ENCODE data around the gene FAM219A. TPM values are rescaled to one million over a fixed set of nuclear protein-coding genes. Genes with fewer than 3 reads are reported as not detected.

Gene FAM219A
- total RNA-seq, 6 experiments from 2014 or later = 21.6 to 23.6 (median 22.6) TPM

- DNase-seq = no peak
- H3K9me3 Mint-ChIP-seq = no peaks in the 10 kb centered on the region
- no peaks in the 10 kb centered on the region; the same call in 1 of the 2 replicates for H3K27me3 Mint-ChIP-seq (ENCODE audit: insufficient read depth)
- no peak for TF ChIP-seq CTCF (IDR thresholded peaks at IDR 0.05)
- H3K4me1 Mint-ChIP-seq (ENCODE audit: low read depth) = peaks cover 18% of the 10 kb centered on the region
- no peak overlapping the region for H3K4me3 Mint-ChIP-seq
- peaks cover 7% of the 10 kb centered on the region for H3K36me3 Mint-ChIP-seq (ENCODE audit: low read depth)
- no peak overlapping the region for H3K27ac Mint-ChIP-seq
These were observed 57.4 kb downstream of the FAM219A start for GRCh38 chr9:34400686-34401602.

GRCh38 chr9:34400275-34400674 lies 58.1 kb downstream of the FAM219A start:
- Mint-ChIP-seq H3K36me3 (ENCODE audit: low read depth) (peaks cover 7% of the 10 kb centered on the region), H3K4me1 (ENCODE audit: low read depth) (peaks cover 11% of the 10 kb centered on the region), H3K9me3 (no peaks in the 10 kb centered on the region), H3K27ac (no peak overlapping the region), H3K4me3 (no peak overlapping the region), H3K27me3 (ENCODE audit: insufficient read depth) (no peaks in the 10 kb centered on the region; the same call in 1 of the 2 replicates)
- no peak for TF ChIP-seq CTCF (IDR thresholded peaks at IDR 0.05)
- no peak for DNase-seq

GRCh38 chr9:34399729-34400128 lies 58.6 kb downstream of the FAM219A start:
- DNase-seq = no peak
- Mint-ChIP-seq H3K4me3 (no peak overlapping the region), H3K27ac (no peak overlapping the region), H3K9me3 (no peaks in the 10 kb centered on the region), H3K36me3 (ENCODE audit: low read depth) (peaks cover 7% of the 10 kb centered on the region), H3K27me3 (ENCODE audit: insufficient read depth) (no peaks in the 10 kb centered on the region; the same call in 1 of the 2 replicates), H3K4me1 (ENCODE audit: low read depth) (peaks cover 11% of the 10 kb centered on the region)
- no peak for TF ChIP-seq CTCF (IDR thresholded peaks at IDR 0.05)

GRCh38 chr9:34398875-34399274 lies 59.5 kb downstream of the FAM219A start:
- H3K9me3 Mint-ChIP-seq = no peaks in the 10 kb centered on the region
- H3K27me3 Mint-ChIP-seq (ENCODE audit: insufficient read depth) = no peaks in the 10 kb centered on the region
- H3K27ac Mint-ChIP-seq = no peak overlapping the region
- no peak for TF ChIP-seq CTCF (IDR thresholded peaks at IDR 0.05)
- H3K4me3 Mint-ChIP-seq = no peak overlapping the region
- no peak for DNase-seq
- H3K4me1 Mint-ChIP-seq (ENCODE audit: low read depth) = peaks cover 8% of the 10 kb centered on the region
- H3K36me3 Mint-ChIP-seq (ENCODE audit: low read depth) = peaks cover 4% of the 10 kb centered on the region

GRCh38 chr9:34396276-34397214 lies 61.8 kb downstream of the FAM219A start:
- Mint-ChIP-seq H3K36me3 (ENCODE audit: low read depth) (no peaks in the 10 kb centered on the region), H3K9me3 (no peaks in the 10 kb centered on the region), H3K4me3 (no peak overlapping the region), H3K4me1 (ENCODE audit: low read depth) (no peaks in the 10 kb centered on the region), H3K27me3 (ENCODE audit: insufficient read depth) (no peaks in the 10 kb centered on the region; the same call in 1 of the 2 replicates), H3K27ac (no peak overlapping the region)
- no peak for DNase-seq
- no peak for TF ChIP-seq CTCF (IDR thresholded peaks at IDR 0.05)
